ENCODE data around the gene IFITM2. TPM values are rescaled to one million over a fixed set of nuclear protein-coding genes. Genes with fewer than 3 reads are reported as not detected.

IFITM2 gene
- total and polyA plus RNA-seq, 2 donors: 305 to 467 TPM

GRCh38 chr11:296171-297050 lies 11.2 kb upstream of the IFITM2 start:
- WGBS: 90% methylated on average over 35 of the region's 35 CpGs
- H3K27ac ChIP-seq (ENCODE audit: low read depth in 1 of 2, low read length in 1 of 2): no peak overlapping the region
- peaks cover 0 to 29% of the 10 kb centered on the region in 2 donors for H3K27me3 ChIP-seq (ENCODE audit: control insufficient read depth in 2 of 2, insufficient read depth in 1 of 2, low read length in 1 of 2)
- H3K9me3 ChIP-seq (ENCODE audit: control insufficient read depth in 2 of 2, insufficient read depth in 1 of 2, low read length in 1 of 2): peaks cover 0 to 5% of the 10 kb centered on the region in 2 donors
- no peak for DNase-seq (ENCODE audit: low read depth in 6 of 9, low spot score in 9 of 9)
- peaks cover 12 to 39% of the 10 kb centered on the region in 2 donors for H3K36me3 ChIP-seq (ENCODE audit: control insufficient read depth in 2 of 2, insufficient read depth in 2 of 2, low read length in 1 of 2)
- no peak overlapping the region for H3K4me3 ChIP-seq (ENCODE audit: low read length in 2 of 2)
- peaks cover 0 to 52% of the 10 kb centered on the region in 2 donors for H3K4me1 ChIP-seq (ENCODE audit: control insufficient read depth in 2 of 2, insufficient read depth in 2 of 2, low read length in 2 of 2)

GRCh38 chr11:297051-297585 lies 10.5 kb upstream of the IFITM2 start:
- peak in 1 of 9 donors; percentile 22 for DNase-seq (ENCODE audit: low read depth in 6 of 9, low spot score in 9 of 9)
- peaks cover 0 to 29% of the 10 kb centered on the region in 2 donors for H3K27me3 ChIP-seq (ENCODE audit: control insufficient read depth in 2 of 2, insufficient read depth in 1 of 2, low read length in 1 of 2)
- no peak overlapping the region for H3K27ac ChIP-seq (ENCODE audit: low read depth in 1 of 2, low read length in 1 of 2)
- peaks cover 0 to 45% of the 10 kb centered on the region in 2 donors for H3K4me1 ChIP-seq (ENCODE audit: control insufficient read depth in 2 of 2, insufficient read depth in 2 of 2, low read length in 2 of 2)
- H3K9me3 ChIP-seq (ENCODE audit: control insufficient read depth in 2 of 2, insufficient read depth in 1 of 2, low read length in 1 of 2): peaks cover 0 to 5% of the 10 kb centered on the region in 2 donors
- WGBS: 89% methylated on average over 13 of the region's 13 CpGs
- H3K4me3 ChIP-seq (ENCODE audit: low read length in 2 of 2): no peak overlapping the region
- peaks cover 12 to 32% of the 10 kb centered on the region in 2 donors for H3K36me3 ChIP-seq (ENCODE audit: control insufficient read depth in 2 of 2, insufficient read depth in 2 of 2, low read length in 1 of 2)

DNA sequence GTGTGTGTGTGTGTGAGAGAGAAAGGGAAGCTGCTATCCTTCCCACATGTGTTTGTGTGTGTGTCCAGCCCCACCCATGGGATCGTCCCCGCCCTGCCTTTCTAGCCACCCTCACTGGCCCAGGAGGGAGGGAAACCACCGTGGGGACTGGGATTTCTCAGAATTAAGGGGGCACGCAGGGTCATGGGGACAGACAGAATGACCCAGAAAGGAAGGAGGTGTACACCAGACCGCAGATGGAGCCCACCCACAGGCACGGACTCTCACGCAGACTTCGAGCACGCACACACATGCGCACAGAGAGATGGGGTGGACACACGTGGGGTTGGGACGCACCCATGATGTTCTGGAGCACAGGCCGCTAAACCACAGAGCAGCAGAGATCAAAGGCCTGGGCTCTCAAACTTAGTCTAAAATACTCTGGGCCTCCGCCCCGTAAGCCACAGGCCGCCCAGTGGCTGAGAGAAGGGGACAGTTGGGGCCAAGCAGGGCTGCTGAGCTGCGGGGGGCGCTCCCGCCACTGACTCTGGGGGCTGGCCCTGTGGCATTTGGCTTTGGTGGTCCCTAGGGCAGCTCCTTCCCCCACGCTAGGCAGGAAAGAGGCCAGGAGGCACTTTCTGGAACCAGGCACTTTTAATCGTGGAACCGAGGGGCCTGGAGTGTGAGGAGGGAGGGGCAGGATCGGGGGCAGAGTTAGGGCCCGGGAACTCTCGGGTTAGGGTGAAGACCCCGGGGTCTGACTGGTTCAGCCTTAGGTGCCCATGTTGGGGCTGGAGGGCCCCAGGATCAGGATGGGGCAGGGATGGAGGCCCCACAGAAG lies 9.8 kb upstream of the IFITM2 start:
- H3K4me1 ChIP-seq (ENCODE audit: control insufficient read depth in 2 of 2, insufficient read depth in 2 of 2, low read length in 2 of 2): peaks cover 0 to 38% of the 10 kb centered on the region in 2 donors
- H3K27ac ChIP-seq (ENCODE audit: low read depth in 1 of 2, low read length in 1 of 2): no peak overlapping the region
- H3K9me3 ChIP-seq (ENCODE audit: control insufficient read depth in 2 of 2, insufficient read depth in 1 of 2, low read length in 1 of 2): peaks cover 0 to 5% of the 10 kb centered on the region in 2 donors
- no peak overlapping the region for H3K4me3 ChIP-seq (ENCODE audit: low read length in 2 of 2)
- peaks cover 9 to 25% of the 10 kb centered on the region in 2 donors for H3K36me3 ChIP-seq (ENCODE audit: control insufficient read depth in 2 of 2, insufficient read depth in 2 of 2, low read length in 1 of 2)
- DNase-seq (ENCODE audit: low read depth in 6 of 9, low spot score in 9 of 9): peak in 1 of 9 donors; percentile 31
- H3K27me3 ChIP-seq (ENCODE audit: control insufficient read depth in 2 of 2, insufficient read depth in 1 of 2, low read length in 1 of 2): peaks cover 0 to 29% of the 10 kb centered on the region in 2 donors
- WGBS: 65% methylated on average over 26 of the region's 26 CpGs

GRCh38 chr11:298406-299065 lies 9.1 kb upstream of the IFITM2 start:
- no peak overlapping the region for H3K4me3 ChIP-seq (ENCODE audit: low read length in 2 of 2)
- peaks cover 0 to 42% of the 10 kb centered on the region in 2 donors for H3K4me1 ChIP-seq (ENCODE audit: control insufficient read depth in 2 of 2, insufficient read depth in 2 of 2, low read length in 2 of 2)
- 90% methylated on average over 15 of the region's 15 CpGs for WGBS
- DNase-seq (ENCODE audit: low read depth in 6 of 9, low spot score in 9 of 9): no peak
- peaks cover 0 to 5% of the 10 kb centered on the region in 2 donors for H3K9me3 ChIP-seq (ENCODE audit: control insufficient read depth in 2 of 2, insufficient read depth in 1 of 2, low read length in 1 of 2)
- H3K27ac ChIP-seq (ENCODE audit: low read depth in 1 of 2, low read length in 1 of 2): no peak overlapping the region
- peaks cover 0 to 29% of the 10 kb centered on the region in 2 donors for H3K27me3 ChIP-seq (ENCODE audit: control insufficient read depth in 2 of 2, insufficient read depth in 1 of 2, low read length in 1 of 2)
- H3K36me3 ChIP-seq (ENCODE audit: control insufficient read depth in 2 of 2, insufficient read depth in 2 of 2, low read length in 1 of 2): peaks cover 9 to 18% of the 10 kb centered on the region in 2 donors

DNA sequence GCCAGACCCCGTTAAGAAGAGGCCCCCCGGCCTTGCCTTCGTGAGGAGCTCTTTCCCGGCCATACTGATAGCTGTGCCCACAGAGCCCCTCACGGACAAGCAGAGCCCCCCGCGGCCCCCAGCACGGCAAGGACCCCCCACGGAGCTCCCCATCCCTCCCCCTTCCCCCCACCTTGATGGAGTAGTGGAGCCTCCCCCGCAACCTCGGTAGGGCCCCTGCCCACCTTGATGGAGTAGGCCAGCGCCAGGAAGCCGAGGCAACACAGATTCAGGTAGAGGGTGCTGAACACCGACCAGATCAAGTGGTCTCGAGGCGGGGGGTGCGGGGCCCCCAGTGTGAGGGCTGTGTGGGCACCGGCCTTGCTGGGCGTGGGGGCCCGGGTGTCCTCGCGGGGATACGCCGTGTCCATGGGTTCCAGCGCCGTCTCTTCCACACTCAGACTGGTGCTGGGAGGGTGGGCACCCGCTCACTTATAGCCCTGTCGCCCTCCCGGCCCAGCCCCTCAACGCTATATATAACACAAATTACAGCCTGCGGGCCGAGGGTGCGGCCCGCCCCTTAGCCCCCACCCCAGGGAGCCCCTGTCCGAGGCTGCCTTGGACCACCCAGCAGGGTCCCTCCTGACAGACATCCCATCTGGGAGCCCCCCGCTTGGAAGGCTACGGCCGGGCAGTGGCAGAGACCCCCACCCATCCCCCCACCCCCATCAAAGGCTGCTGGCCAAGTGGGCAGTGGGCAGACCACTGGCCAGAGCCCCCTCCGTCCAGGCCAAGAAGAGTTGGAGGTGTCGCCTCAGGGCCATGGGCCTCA lies 8.3 kb upstream of the IFITM2 start, which contains the start of gene IFITM5:
IFITM5 (minus strand) TSS at position 446 of the 811 bp plus-strand sequence; CDS start at position 410, 36 bp downstream.
- WGBS: 86% methylated on average over 40 of the region's 40 CpGs
- Histone ChIP-seq H3K4me3 (ENCODE audit: low read length in 2 of 2) (no peak within 1 kb of the TSS), H3K9me3 (ENCODE audit: control insufficient read depth in 2 of 2, insufficient read depth in 1 of 2, low read length in 1 of 2) (peaks cover 0 to 9% of the 10 kb centered on the region in 2 donors), H3K4me1 (ENCODE audit: control insufficient read depth in 2 of 2, insufficient read depth in 2 of 2, low read length in 2 of 2) (peaks cover 0 to 46% of the 10 kb centered on the region in 2 donors), H3K36me3 (ENCODE audit: control insufficient read depth in 2 of 2, insufficient read depth in 2 of 2, low read length in 1 of 2) (peaks cover 3 to 11% of the 10 kb centered on the region in 2 donors), H3K27me3 (ENCODE audit: control insufficient read depth in 2 of 2, insufficient read depth in 1 of 2, low read length in 1 of 2) (peaks cover 0 to 29% of the 10 kb centered on the region in 2 donors), H3K27ac (ENCODE audit: low read depth in 1 of 2, low read length in 1 of 2) (no peak within 1 kb of the TSS)
- no peak for DNase-seq (ENCODE audit: low read depth in 6 of 9, low spot score in 9 of 9)

DNA sequence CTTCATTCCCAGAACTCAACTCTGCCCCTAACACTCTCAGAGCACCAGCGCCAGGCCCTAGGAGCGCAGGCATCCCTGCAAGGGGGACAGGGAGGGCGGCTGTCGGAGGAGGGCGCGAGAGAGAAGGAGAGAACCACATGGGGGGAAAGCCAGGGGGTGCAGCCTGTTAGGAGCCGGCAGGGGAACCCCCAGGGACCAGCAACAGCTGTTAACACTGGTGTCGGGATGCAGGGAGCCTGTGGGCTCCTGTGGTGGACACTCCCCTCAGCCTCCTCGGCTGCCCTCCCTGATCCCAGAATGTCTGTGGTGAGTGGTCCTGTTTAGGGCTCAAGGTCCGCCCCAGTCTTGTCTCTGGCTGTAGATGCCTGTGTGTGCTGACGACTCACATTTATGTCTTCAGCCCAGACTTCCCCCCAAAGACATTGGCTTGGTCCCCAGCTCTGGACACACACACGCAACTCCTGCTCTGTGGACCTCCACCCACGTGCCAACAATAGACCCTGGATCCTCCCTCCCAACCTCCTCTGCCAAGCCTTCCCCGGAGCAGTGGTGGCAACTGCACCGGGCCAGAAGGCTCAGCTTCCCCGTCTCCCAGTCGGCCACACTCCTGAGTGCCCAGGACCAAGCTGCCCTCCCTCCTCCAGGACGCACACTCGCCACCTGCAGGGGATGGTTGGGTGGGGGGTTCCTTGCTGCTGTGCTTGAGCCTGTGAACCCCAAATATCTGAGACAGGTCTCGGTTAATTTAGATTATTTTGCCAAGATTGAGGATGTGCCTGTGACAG lies 7.5 kb upstream of the IFITM2 start:
- Histone ChIP-seq H3K9me3 (ENCODE audit: control insufficient read depth in 2 of 2, insufficient read depth in 1 of 2, low read length in 1 of 2) (peaks cover 0 to 9% of the 10 kb centered on the region in 2 donors), H3K27me3 (ENCODE audit: control insufficient read depth in 2 of 2, insufficient read depth in 1 of 2, low read length in 1 of 2) (peaks cover 0 to 29% of the 10 kb centered on the region in 2 donors), H3K4me3 (ENCODE audit: low read length in 2 of 2) (no peak overlapping the region), H3K27ac (ENCODE audit: low read depth in 1 of 2, low read length in 1 of 2) (no peak overlapping the region), H3K36me3 (ENCODE audit: control insufficient read depth in 2 of 2, insufficient read depth in 2 of 2, low read length in 1 of 2) (peaks cover 0 to 3% of the 10 kb centered on the region in 2 donors), H3K4me1 (ENCODE audit: control insufficient read depth in 2 of 2, insufficient read depth in 2 of 2, low read length in 2 of 2) (peaks cover 0 to 54% of the 10 kb centered on the region in 2 donors)
- DNase-seq (ENCODE audit: low read depth in 6 of 9, low spot score in 9 of 9): peak in 1 of 9 donors; percentile 62
- whole genome bisulfite sequencing: 54% methylated on average over 20 of the region's 20 CpGs

GRCh38 chr11:303363-303762 lies 4.3 kb upstream of the IFITM2 start:
- Histone ChIP-seq H3K9me3 (ENCODE audit: control insufficient read depth in 2 of 2, insufficient read depth in 1 of 2, low read length in 1 of 2) (peaks cover 0 to 9% of the 10 kb centered on the region in 2 donors), H3K27me3 (ENCODE audit: control insufficient read depth in 2 of 2, insufficient read depth in 1 of 2, low read length in 1 of 2) (peaks cover 0 to 23% of the 10 kb centered on the region in 2 donors), H3K4me1 (ENCODE audit: control insufficient read depth in 2 of 2, insufficient read depth in 2 of 2, low read length in 2 of 2) (peaks cover 5 to 53% of the 10 kb centered on the region in 2 donors), H3K36me3 (ENCODE audit: control insufficient read depth in 2 of 2, insufficient read depth in 2 of 2, low read length in 1 of 2) (no peaks in the 10 kb centered on the region), H3K27ac (ENCODE audit: low read depth in 1 of 2, low read length in 1 of 2) (no peak overlapping the region), H3K4me3 (ENCODE audit: low read length in 2 of 2) (no peak overlapping the region)
- 81% methylated on average over 12 of the region's 12 CpGs for WGBS
- no peak for DNase-seq (ENCODE audit: low read depth in 6 of 9, low spot score in 9 of 9)

Data from thymus (tissue), 11 donors.